Retina (tissue), 1 donor: ENCODE measurements around the gene ADARB1.
A peak's percentile ranks its signal among the peaks of the same experiment; 100 is the strongest.
"Not testable (repeated sequence)": the region's sequence is repeated elsewhere in the genome, so short reads cannot be mapped to it uniquely, and the experiment has no call there.

ENCODE experiments used
- DNase-seq: peaks from one replicate; pipeline ENCODE4 v3.0.0-alpha.2; 2016

ADARB1 gene

DNA sequence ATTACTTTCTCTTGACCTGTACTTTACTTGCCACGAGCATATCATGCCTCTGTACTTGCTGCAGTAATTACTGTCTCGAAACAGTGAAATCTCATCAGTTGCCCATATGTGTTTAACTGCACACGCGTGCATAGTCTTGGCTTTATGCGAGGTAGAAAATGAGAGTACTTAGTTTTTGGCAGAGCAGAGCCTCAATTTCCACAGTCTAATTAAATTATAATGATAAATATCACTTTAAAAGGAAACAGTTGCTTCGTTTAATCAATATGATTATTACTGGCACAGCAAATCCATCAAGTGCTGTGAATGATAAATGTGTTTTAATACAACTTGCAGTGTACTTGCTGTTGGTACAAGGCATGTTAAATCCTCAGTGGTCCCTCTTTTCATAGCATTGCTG, 47.6 kb downstream of the ADARB1 start:
- DNase-seq: no peak

DNA sequence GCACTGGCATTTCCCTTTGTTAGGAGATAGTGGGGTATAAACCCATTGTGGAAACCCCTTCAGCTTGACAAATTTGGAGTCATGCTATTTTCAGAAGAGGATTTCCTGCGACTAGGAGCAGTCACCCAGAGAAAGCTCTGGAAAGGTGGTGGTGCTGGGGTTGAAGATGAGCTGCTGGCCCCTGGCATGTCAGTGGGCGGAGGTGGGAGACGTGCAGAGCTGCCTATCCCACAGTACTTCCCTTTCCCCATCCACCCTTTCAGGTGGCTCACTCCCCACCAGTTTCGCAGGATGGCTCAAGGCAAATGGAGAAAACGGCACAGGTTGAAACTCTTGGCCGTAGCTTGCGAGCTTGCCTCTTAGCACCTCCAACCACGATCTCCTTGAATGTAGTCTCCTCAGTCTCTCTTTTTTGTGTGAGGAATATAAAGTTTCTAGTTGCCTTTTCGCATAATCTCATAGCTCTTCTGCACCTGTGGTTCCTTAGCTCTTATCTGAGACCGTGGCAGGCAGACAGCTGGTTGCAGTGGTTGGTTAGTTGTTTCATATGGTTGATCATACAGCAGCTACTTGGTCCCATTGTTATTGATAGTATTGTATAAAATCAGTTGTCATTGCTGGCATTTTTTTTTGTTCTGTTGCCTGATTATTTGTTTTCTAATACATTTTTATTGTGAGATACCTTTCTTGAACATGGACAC, 48.2 kb downstream of the ADARB1 start:
- DNase-seq: no peak

GRCh38 chr21:45123440-45123839, 49.1 kb downstream of the ADARB1 start:
- no peak for DNase-seq

- no peak for DNase-seq
Observed at GRCh38 chr21:45124596-45124995, 50.2 kb downstream of the ADARB1 start.

- no peak for DNase-seq
Observed at GRCh38 chr21:45125357-45125756, 51.0 kb downstream of the ADARB1 start.

DNA sequence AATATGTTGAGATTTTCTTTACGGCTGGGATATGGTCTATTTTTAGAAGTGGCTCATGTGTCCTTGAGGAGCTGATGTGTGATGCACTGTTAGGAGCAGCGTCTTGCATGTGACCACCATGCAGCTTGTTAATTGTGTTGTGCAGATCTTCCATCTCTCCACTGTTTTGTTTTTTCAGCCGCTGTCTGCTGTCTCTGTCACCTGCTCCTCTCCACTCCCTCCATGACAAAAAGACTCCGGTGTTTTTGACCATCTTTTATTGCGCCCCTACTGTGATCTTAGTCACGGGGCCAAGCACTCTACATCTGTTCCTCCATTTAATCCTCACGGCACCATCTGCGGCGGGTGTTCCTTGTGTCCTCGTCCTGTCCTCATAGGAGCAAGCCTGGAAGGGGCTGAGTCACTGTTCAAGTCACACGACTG, 51.8 kb downstream of the ADARB1 start:
- DNase-seq: peak; percentile 65

- DNase-seq: no peak
Observed at GRCh38 chr21:45126983-45127382, 52.6 kb downstream of the ADARB1 start.

DNA sequence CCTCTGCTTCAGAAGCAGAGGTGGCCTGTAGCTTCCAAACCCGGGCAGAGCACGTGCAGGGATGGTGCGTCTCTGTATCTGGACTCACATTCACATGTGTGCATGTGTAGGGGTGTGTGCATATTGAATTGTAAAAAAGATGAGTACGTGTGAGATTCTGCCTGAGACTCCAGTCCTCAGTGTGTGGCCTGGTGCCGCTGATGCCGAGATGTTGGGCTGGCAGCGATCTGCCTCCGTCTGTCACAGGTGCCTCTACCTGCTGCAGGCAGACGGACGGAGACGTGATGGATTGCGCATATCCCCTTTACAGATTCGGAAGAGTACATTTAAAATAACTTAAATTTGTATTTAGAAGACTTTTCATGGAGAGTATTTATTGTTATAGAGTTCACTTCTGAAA, 53.6 kb downstream of the ADARB1 start:
- no peak for DNase-seq

DNA sequence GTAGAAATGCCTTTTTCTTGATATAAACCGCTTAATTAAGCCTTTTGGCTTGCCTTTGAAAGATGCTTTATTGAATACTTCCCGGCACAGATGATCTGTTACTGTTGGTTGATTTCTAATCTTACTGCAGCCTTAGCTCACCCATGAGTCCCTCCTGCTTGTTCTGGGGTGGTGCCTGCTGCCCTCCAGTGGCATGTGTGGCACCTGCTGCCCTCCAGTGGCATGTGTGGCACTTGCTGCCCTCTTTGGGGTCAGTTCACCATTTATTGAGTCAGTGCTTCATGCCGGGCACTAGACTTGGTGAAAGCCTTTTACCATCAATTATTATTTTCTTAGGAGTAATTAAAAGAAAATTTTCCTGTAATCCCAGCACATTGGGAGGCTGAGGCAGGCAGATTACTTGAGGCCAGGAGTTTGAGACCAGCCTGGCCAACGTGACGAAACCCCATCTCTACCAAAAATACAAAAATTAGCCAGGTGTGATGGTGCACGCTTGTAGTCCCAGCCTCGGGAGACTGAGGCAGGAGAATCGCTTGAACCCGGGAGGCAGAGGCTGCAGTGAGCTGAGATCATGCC, 54.3 kb downstream of the ADARB1 start:
- DNase-seq: peak; percentile 77

GRCh38 chr21:45129189-45129923, 55.0 kb downstream of the ADARB1 start:
- no peak for DNase-seq

GRCh38 chr21:45130324-45130774, 56.0 kb downstream of the ADARB1 start:
- no peak for DNase-seq

DNA sequence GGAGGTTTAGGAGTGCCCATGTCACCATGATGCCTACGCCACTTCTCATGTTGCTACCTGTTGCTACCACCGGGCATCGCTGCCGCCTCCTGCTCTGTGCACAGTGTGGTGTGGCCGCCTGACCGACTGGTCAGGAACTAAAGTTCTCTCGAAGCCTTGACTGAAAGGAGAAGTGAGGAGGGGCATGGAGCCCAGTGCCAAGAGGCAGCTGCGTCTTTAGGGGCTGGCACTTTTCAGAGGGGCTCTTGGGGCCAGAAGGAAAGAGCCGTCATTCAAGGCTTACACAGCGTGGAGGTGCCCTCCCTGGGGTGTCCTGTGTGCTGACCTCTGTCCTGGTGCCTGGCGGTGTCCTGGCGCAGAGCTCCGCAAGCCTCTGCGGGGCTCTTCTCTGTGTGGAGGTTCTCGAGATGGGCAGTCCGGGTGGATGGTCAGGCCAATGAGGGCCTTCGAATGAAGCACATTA, 57.2 kb downstream of the ADARB1 start:
- DNase-seq: no peak

DNA sequence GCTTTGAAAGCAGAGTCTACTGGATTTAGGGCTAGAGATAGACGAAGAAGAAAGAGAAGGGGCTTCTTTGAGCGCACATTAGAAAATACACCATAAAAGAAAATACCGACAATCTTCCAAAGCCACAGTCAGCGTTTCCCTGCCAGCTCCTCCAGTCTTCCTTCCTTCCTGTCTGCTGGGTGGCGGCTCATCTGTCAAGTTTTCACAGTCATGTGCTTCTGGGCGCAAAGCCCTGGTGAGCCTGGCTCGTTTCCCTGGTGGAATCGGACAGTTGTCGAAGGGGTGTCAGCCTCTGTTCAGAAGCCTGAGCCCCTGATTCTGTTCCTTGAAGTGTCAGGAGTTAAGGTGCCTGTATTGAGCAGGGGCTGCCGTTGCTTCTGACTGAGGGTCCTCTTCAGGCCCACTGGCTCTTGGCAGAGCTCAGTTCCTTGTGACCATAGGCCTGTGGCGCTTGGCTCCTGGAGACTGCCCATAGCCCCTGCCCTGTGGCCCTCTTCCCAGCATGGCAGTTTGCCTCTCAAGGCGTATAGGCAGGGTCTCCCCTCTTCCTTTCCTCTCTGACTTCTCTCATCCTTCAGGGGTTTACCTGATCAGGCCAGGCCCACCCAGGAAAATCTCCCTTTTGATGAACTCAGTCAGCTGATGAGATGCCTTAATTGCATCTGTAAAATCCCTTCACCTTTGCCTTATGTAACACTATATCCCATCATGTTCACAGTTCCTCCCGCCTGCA, 58.6 kb downstream of the ADARB1 start:
- DNase-seq: no peak

DNA sequence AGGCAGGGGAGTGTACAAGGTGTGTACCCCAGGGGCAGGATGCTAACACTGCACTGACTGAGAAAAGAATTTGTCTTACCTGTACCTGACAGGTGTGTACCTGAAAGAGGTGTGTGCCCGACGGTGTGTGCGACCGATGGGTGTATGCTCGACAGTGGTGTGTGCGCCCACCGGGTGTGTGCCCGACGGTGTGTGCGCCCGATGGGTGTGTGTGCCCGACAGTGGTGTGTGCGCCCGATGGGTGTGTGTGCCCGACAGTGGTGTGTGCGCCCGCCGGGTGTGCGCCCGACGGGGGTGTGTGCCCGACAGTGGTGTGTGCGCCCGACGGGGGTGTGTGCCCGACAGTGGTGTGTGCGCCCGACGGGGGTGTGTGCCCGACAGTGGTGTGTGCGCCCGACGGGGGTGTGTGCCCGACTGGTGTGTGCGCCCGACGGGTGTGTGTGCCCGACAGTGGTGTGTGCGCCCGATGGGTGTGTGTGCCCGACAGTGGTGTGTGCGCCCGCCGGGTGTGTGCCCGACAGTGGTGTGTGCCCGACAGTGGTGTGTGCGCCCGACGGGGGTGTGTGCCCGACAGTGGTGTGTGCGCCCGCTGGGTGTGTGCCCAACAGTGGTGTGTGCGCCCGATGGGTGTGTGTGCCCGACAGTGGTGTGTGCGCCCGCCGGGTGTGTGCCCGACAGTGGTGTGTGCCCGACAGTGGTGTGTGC, 59.3 kb downstream of the ADARB1 start:
- not testable (repeated sequence) for DNase-seq

DNA sequence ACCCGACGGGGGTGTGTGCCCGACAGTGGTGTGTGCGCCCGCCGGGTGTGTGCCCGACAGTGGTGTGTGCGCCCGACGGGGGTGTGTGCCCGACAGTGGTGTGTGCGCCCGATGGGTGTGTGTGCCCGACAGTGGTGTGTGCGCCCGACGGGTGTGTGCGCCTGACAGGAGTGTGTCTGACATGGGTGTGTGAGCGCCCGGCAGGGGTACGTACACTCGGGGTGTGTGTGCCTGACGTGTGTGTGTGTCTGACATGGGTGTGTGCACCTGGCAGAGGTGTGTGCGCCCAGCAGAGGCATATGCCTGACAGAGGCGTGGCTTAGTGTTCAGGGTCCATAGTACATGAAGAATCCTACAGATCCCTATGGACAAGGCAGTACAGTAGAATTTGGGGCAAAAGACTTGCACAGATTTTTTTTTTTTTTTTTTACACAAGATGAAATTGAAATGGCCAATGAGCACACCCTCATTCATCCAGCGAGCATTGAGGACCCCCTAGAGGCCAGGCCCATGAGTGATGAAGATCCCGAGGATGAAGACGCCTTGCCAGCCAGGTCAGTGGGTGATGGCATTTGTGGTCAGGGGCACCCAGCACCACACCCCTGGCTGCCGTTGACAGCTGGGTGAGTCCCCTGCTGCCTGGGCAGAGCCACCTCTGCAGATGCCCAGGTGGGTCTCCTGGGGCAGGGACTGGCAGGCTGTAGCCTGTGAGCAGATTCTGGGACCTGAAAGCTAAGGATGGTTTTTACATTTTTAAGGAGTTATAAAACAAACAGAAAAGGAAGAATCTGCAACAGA, 60.1 kb downstream of the ADARB1 start:
- no peak for DNase-seq

DNA sequence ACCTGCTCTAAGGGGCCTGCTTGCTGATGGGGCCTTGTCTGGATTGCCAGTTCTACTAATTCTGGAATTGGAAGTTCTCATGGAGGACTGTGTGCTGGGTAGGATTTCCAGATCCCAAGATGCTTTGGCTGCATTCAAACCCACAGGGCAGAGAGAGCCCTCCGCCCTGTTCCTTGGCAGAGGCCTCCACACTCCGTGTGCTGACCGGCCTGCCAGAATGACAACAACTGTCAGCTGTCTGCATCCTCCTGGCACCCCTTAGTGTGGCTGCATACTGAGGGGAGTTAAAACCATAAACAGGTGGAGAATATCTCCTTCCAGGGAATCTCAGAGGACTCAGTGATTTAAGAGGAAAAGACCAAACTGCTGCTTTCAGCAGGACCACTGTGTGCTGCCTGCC, 60.7 kb downstream of the ADARB1 start:
- DNase-seq: no peak

DNA sequence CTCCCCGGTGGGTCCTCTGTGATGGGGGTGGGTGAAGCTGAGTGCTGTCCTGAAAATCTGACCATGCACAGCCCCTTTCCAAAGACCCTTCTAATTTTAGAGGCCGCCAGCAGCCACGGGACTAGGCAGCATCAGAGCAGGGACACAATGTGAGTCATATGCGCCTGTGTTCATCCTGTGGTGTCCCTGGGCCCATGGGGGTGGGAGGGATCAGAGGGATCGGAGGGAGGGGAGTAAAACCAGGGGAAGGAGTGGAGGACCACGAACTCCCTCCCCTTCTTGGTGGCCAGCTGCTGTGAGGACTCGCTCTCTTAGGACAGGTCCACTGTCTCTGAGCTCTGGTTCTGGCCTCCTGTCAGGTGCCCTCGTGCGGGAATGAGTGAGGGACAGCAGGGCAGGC, 61.5 kb downstream of the ADARB1 start:
- DNase-seq: no peak

DNA sequence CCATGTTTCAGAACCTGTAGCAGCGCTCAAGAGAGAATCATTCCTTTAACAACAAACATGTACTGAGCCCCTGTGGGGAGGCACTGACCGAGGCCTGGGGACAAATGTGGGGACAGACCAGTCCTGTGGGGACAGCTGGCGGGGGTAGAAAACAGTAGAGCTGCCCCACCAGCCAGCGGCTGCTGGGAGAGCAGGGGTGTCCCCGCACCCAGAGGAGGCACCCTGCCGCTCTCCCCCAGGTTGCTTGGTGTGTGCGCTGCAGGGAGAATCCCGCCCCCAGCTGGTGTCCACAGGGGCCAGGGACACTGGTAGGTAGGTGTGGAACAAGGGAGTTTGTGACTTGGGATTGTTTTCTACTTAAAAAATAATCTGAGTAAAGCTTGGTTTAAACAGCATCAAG, 62.1 kb downstream of the ADARB1 start:
- DNase-seq: no peak

DNA sequence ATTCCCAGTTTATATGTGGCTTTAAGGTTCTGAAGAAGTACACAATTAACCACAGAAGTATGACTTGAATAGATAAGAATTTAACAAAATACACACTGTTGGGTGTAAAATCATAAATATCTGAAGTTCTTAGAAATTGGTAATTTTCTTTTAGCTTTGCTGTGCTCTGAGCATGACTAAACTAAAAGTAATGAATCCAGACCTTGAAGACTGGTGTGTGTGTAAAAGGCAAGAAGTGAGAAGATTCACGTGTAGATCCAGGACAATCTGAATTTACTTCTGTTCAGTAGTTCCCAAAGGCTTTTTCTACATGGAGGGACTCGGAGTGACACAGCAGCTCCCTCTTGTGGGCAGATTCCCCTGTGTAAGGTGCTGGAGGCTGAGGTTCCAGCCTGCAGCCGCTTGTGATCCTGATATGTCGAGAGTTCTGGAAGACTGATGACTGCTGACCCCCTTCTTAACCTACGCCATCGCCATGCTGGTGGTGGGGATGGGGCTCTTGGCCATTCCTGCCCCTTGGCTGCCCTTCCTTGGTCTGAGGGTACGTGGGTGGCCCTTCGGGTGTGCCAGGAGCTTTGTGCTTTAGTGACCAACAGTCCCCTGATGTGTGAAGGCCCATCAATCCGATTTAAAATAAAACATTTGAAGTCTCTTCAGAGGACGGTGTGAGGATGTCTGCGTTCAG, 62.7 kb downstream of the ADARB1 start:
- DNase-seq: peak; percentile 82

DNA sequence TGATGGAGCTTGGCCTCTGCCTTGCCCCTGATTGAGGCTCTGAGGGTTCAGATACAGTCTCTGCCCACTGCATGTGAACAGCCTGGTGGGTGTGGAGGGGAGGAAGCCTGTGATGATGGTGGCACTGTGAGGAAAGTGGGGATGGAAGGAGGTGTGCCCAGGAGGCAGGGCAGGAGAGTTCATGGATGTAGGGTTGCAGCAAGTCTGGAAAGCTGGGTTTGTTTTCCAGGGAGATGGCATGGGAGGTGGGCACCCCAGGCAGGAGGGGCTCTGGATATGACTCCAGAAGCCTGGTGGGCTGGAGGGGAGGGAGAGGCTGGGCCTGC, 63.2 kb downstream of the ADARB1 start:
- DNase-seq: no peak
